H9 (cell line): ENCODE measurements around the gene OSTC. TPM values are rescaled to one million over a fixed set of nuclear protein-coding genes. Genes with fewer than 3 reads are reported as not detected.

Source experiments
- DNase-seq: peaks from one replicate; pipeline ENCODE4 v3.0.0-alpha.2; 2017
- H2AFZ ChIP-seq: one replicate; pipeline ENCODE4 v1.6.1; 2013; ENCODE audit warnings: mild to moderate bottlenecking, low read length, control low read depth, moderate library complexity
- H2AK5ac ChIP-seq: 2 replicates; pipeline ENCODE4 v1.6.1; 2013; ENCODE audit warnings: low read length, control low read depth, mixed read lengths; ENCODE audit not compliant: insufficient read length
- H2BK120ac ChIP-seq: one replicate; pipeline ENCODE4 v1.6.1; 2013; ENCODE audit warnings: low read depth, mild to moderate bottlenecking, low read length, control low read depth, inconsistent platforms; ENCODE audit not compliant: poor library complexity, severe bottlenecking
- H2BK12ac ChIP-seq: 2 replicates; pipeline ENCODE4 v1.6.1; 2013; ENCODE audit warnings: low read length, control low read depth, mixed read lengths, low read depth; ENCODE audit not compliant: insufficient read length
- H2BK15ac ChIP-seq: 2 replicates; pipeline ENCODE4 v1.6.1; 2013; ENCODE audit warnings: low read depth, low read length, control low read depth
- H2BK20ac ChIP-seq: one replicate; pipeline ENCODE4 v1.6.1; 2013; ENCODE audit warnings: low read depth, mild to moderate bottlenecking, low read length, control low read depth, inconsistent platforms; ENCODE audit not compliant: poor library complexity, severe bottlenecking
- H2BK5ac ChIP-seq: 2 replicates; pipeline ENCODE4 v1.6.1; 2013; ENCODE audit warnings: low read length, control low read depth, mixed read lengths; ENCODE audit not compliant: insufficient read length
- H3K14ac ChIP-seq: 2 replicates; pipeline ENCODE4 v1.6.1; 2013; ENCODE audit warnings: low read length, control low read depth; ENCODE audit not compliant: insufficient read depth
- H3K18ac ChIP-seq: 2 replicates; pipeline ENCODE4 v1.6.1; 2013; ENCODE audit warnings: low read depth, mild to moderate bottlenecking, mixed read lengths, low read length, control low read depth; ENCODE audit not compliant: insufficient read length
- H3K23ac ChIP-seq: 2 replicates; pipeline ENCODE4 v1.6.1; 2013; ENCODE audit warnings: low read length, control low read depth, mixed read lengths, low read depth; ENCODE audit not compliant: insufficient read length
- H3K23me2 ChIP-seq: 2 replicates; pipeline ENCODE4 v1.6.1; 2013; ENCODE audit warnings: low read depth, mild to moderate bottlenecking, mixed read lengths, low read length, control low read depth; ENCODE audit not compliant: insufficient read length, poor library complexity, severe bottlenecking
- H3K27ac ChIP-seq: 2 replicates; pipeline ENCODE4 v1.5.1; 2013; ENCODE audit warnings: low read length, control low read depth, mixed read lengths, low read depth; ENCODE audit not compliant: insufficient read length
- H3K27me3 ChIP-seq: 2 replicates; pipeline ENCODE4 v1.6.1; 2013; ENCODE audit warnings: low read length, control low read depth, inconsistent platforms; ENCODE audit not compliant: insufficient read depth
- H3K4ac ChIP-seq: 2 replicates; pipeline ENCODE4 v1.6.1; 2013; ENCODE audit warnings: low read depth, mild to moderate bottlenecking, control low read depth, inconsistent platforms, low read length, moderate library complexity
- H3K4me1 ChIP-seq: 2 replicates; pipeline ENCODE4 v1.6.1; 2013; ENCODE audit warnings: low read length, control low read depth, inconsistent platforms; ENCODE audit not compliant: insufficient read depth
- H3K4me2 ChIP-seq: 2 replicates; pipeline ENCODE4 v1.6.1; 2013; ENCODE audit warnings: low read length, control low read depth, mixed read lengths; ENCODE audit not compliant: insufficient read length, insufficient read depth
- H3K56ac ChIP-seq: 2 replicates; pipeline ENCODE4 v1.6.1; 2013; ENCODE audit warnings: low read depth, mild to moderate bottlenecking, mixed read lengths, low read length, control low read depth; ENCODE audit not compliant: insufficient read length
- H3K79me1 ChIP-seq: 2 replicates; pipeline ENCODE4 v1.6.1; 2013; ENCODE audit warnings: low read depth, mild to moderate bottlenecking, moderate library complexity, low read length, control low read depth, inconsistent platforms; ENCODE audit not compliant: insufficient read depth, poor library complexity, severe bottlenecking
- H3K79me2 ChIP-seq: 2 replicates; pipeline ENCODE4 v1.6.1; 2013; ENCODE audit warnings: low read length, control low read depth, inconsistent platforms; ENCODE audit not compliant: insufficient read depth
- H3K9ac ChIP-seq: 2 replicates; pipeline ENCODE4 v1.6.1; 2013; ENCODE audit warnings: low read length, control low read depth, mixed read lengths; ENCODE audit not compliant: insufficient read length; ENCODE audit errors: extremely low read depth
- H3K9me3 ChIP-seq: one replicate; pipeline ENCODE4 v1.6.1; 2013; ENCODE audit warnings: low read depth, low read length, inconsistent platforms; ENCODE audit not compliant: control insufficient read depth
- H3T11ph ChIP-seq: one replicate; pipeline ENCODE4 v1.6.1; 2013; ENCODE audit warnings: mild to moderate bottlenecking, low read length, control low read depth, inconsistent platforms
- H4K20me1 ChIP-seq: one replicate; pipeline ENCODE4 v1.6.1; 2013; ENCODE audit not compliant: control insufficient read depth, insufficient read length, insufficient read depth
- H4K5ac ChIP-seq: 2 replicates; pipeline ENCODE4 v1.6.1; 2013; ENCODE audit warnings: low read depth, mild to moderate bottlenecking, mixed read lengths, low read length, control low read depth; ENCODE audit not compliant: insufficient read length
- H4K8ac ChIP-seq: replicated peaks from 2 replicates; pipeline ENCODE4 v1.6.1; 2013; ENCODE audit warnings: low read length, control low read depth, mixed read lengths, low read depth; ENCODE audit not compliant: insufficient read length
- H4K91ac ChIP-seq: 2 replicates; pipeline ENCODE4 v1.6.1; 2013; ENCODE audit warnings: low read depth, mild to moderate bottlenecking, moderate library complexity, mixed read lengths, low read length, control low read depth; ENCODE audit not compliant: insufficient read length
- H3K27ac Mint-ChIP-seq, 3 experiments: 2 replicates in 2 of 3; 3 replicates in 1 of 3; pipeline ENCODE4 v1.8.0; 2020 to 2021; ENCODE audit warnings: mixed read lengths in 3 of 3, mild to moderate bottlenecking in 1 of 3, moderate library complexity in 1 of 3
- H3K27me3 Mint-ChIP-seq: 2 replicates; pipeline ENCODE4 v1.8.0; 2021; ENCODE audit warnings: low read depth, mild to moderate bottlenecking, moderate library complexity, mixed read lengths
- H3K36me3 Mint-ChIP-seq, 3 experiments: 2 replicates in 2 of 3; 3 replicates in 1 of 3; pipeline ENCODE4 v1.8.0; 2020 to 2021; ENCODE audit warnings: low read depth in 3 of 3, mixed read lengths in 3 of 3; ENCODE audit not compliant: insufficient read depth in 1 of 3
- H3K4me1 Mint-ChIP-seq, 2 experiments: 2 replicates each; pipeline ENCODE4 v1.8.0; 2020; ENCODE audit warnings: mixed read lengths in 2 of 2
- H3K4me3 Mint-ChIP-seq, 2 experiments: 2 replicates in 1 of 2; 3 replicates in 1 of 2; pipeline ENCODE4 v1.8.0; 2020 to 2021; ENCODE audit warnings: mild to moderate bottlenecking in 2 of 2, mixed read lengths in 2 of 2, moderate library complexity in 1 of 2
- H3K9me3 Mint-ChIP-seq, 2 experiments: 2 replicates in 1 of 2; 3 replicates in 1 of 2; pipeline ENCODE4 v1.8.0; 2020; ENCODE audit warnings: mild to moderate bottlenecking in 2 of 2, mixed read lengths in 2 of 2, moderate library complexity in 1 of 2
- WGBS: extraction: QIAGEN DNeasy Blood & Tissue Kit; methylation state at CpG from one replicate; pipeline ENCODE4 v1.1.7; 2013; ENCODE audit warnings: missing lambda C conversion rate, low lambda C conversion rate, mixed read lengths; ENCODE audit not compliant: insufficient read length; ENCODE audit errors: extremely low coverage; 5-methylcytosine and 5-hydroxymethylcytosine counted together
- total RNA-seq: library from RNA; stranded (reverse); gene quantifications from 2 replicates; pipeline ENCODE4 v1.2.1, GENCODE V29; 2021
- TF ChIP-seq, protein P1 (sequence below): fragments of 200-600 bp; sonication (generic); conservative IDR thresholded peaks from 3 replicates; pipeline ENCODE4 v1.8.0; 2021; ENCODE audit warnings: antibody characterized with exemption, mild to moderate bottlenecking

The OSTC gene
- total RNA-seq, 1 experiment from 2014 or later = 130 TPM

DNA sequence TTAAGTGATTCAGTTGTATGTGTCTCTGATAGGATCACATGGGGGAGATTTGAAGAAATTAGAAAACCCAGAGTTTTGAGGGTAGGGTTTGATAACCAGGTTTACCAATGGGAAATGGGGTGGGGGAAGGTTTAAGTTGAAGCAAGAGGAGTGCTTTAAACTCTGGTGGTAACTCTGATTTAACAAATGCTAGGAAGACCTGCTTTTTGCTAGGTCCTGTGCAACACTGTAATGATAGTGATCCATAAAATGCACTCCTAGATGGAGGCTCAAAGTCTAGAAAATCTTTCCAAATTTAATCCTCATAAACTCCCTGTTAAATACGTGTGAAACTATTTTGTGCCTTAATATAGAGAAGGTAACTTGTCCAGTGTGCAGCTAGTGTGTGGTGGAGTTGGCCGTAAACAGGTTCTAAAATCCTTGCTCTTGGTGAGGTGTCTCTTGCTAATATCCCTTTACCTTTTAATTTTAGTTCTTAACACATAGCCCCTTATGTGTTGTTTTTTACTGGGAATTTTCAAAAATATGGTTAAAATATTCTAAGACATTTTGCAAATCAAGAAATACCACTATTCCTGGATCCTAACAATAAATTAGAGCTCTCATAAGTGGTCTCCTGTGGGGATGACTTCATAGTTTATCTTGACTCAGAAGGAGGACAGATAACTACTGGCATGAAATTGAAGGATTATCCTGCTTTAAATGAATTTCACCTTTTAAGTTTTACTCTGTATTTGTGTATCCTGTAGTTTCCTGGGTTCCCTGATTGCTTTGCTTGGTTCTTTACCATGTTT is 25.9 kb upstream of the OSTC start:
- Histone ChIP-seq H2BK12ac (no peak overlapping the region), H3K79me1 (peaks cover 3% of the 10 kb centered on the region), H3K18ac (no peak overlapping the region), H3K23me2 (peaks cover 8% of the 10 kb centered on the region), H4K5ac (no peak overlapping the region), H3T11ph (no peak overlapping the region), H3K79me2 (peaks cover 15% of the 10 kb centered on the region; the same call in 1 of the 2 replicates), H4K8ac (no peak overlapping the region), H4K20me1 (no peaks in the 10 kb centered on the region), H3K4ac (no peak overlapping the region), H2BK15ac (no peak overlapping the region), H3K4me2 (no peak overlapping the region), H2BK120ac (no peak overlapping the region), H3K23ac (no peak overlapping the region), H3K9ac (no peak overlapping the region), H2AK5ac (no peak overlapping the region), H3K27ac (no peak overlapping the region), H2AFZ (no peak overlapping the region), H3K9me3 (no peaks in the 10 kb centered on the region), H3K56ac (no peak overlapping the region), H2BK20ac (no peak overlapping the region), H3K27me3 (no peaks in the 10 kb centered on the region), H4K91ac (no peak overlapping the region), H3K14ac (no peak overlapping the region), H3K4me1 (no peaks in the 10 kb centered on the region), H2BK5ac (no peak overlapping the region)
- 0 out of 5 replicates have a peak, but pooled peaks cover 0 to 3% of the 10 kb centered on the region in 2 experiments for H3K9me3 Mint-ChIP-seq
- peaks cover 23 to 28% of the 10 kb centered on the region in 2 experiments for H3K4me1 Mint-ChIP-seq
- peaks cover 55 to 84% (median 68%) of the 10 kb centered on the region in 3 experiments for H3K36me3 Mint-ChIP-seq
- no CpG with 5 or more reads among the region's 2 CpGs for WGBS
- TF ChIP-seq, protein P1, sequence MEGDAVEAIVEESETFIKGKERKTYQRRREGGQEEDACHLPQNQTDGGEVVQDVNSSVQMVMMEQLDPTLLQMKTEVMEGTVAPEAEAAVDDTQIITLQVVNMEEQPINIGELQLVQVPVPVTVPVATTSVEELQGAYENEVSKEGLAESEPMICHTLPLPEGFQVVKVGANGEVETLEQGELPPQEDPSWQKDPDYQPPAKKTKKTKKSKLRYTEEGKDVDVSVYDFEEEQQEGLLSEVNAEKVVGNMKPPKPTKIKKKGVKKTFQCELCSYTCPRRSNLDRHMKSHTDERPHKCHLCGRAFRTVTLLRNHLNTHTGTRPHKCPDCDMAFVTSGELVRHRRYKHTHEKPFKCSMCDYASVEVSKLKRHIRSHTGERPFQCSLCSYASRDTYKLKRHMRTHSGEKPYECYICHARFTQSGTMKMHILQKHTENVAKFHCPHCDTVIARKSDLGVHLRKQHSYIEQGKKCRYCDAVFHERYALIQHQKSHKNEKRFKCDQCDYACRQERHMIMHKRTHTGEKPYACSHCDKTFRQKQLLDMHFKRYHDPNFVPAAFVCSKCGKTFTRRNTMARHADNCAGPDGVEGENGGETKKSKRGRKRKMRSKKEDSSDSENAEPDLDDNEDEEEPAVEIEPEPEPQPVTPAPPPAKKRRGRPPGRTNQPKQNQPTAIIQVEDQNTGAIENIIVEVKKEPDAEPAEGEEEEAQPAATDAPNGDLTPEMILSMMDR = no peak
- peak overlapping the region in 2 of 3 experiments; percentile 50 to 72; a peak in 3 of 7 replicates for H3K27ac Mint-ChIP-seq
- H3K27me3 Mint-ChIP-seq = no peaks in the 10 kb centered on the region
- no peak for DNase-seq
- no peak overlapping the region; a peak in 1 of 5 replicates for H3K4me3 Mint-ChIP-seq
